A204.1 (cell line): ENCODE data around the gene TPK1.

Experiments used
- FAIRE-seq: peaks from 2 replicates; lab custom pipeline; 2012; peaks lifted over from hg19 to GRCh38; lab: Jason Lieb, UNC

The TPK1 gene

DNA sequence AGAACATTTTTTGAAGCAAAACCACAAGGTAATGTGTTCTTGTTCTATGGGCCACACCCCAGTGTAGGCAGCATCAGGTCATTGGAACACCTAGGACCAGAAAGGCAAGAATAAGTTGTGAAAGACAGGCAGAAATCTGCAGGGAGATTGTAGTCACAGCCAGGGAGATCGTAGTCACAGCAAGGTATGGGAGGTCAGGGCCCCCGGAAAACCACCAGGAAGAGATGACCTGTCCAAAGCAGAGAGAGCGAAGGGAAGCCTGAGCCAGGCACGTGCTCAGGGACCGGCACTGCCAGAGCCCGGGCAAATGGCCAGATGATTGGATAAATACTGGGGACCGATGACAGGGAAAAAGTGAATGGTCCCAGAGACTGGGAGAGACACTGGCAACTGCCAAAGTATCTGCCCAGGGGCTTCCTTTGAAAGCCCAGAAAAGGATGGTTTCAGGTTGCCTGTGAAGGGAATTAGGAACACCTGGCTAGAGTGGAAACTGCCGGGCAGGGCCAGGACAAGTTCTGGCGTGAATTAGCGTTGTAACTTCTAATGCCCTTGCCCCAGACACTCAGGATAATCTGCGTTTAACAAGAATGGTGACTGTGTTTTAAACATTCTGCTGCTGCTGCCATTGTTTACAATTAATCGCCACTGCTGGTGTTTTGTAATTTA lies 428.5 kb downstream of the TPK1 start:
- FAIRE-seq = no peak

GRCh38 chr7:144404946-144405345 lies 430.9 kb downstream of the TPK1 start:
- FAIRE-seq = no peak

DNA sequence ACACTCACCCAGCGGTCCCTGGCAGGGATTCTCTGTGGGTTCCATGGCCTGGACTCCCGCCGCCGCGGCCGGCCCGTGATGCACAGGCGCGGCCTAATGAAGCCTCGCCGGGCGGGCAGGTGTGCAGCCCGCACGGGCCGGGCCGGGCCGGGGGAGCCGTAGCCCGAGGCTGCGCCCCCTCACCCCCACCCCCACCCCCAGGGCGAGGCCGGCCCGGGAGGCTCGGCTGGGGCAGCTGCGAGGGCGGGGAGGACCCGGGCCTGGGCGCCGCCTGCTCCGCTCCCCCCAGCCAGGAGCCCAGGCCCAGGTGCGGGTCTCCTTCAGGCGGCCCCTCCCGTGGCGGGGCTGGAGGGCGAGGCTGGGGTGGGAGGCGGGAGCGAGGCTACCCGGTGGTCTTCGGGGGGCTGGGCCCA lies 432.2 kb downstream of the TPK1 start, which contains the start of gene NOBOX:
TSS of gene NOBOX (minus strand) at position 45 of the 413 bp plus-strand sequence.
- no peak for FAIRE-seq

- FAIRE-seq = no peak
Measured at GRCh38 chr7:144403102-144403501, 432.8 kb downstream of the TPK1 start.
